NCI-H2227 (cell line): ENCODE results near the gene OTOGL.

Experiments
- DNase-seq: peaks from one replicate; lab custom pipeline; 2025; ENCODE audit not compliant: unreplicated experiment; lab: John Stamatoyannopoulos, UW

The OTOGL gene

GRCh38 chr12:80325167-80325959 lies 226.0 kb downstream of the OTOGL start:
- DNase-seq = no peak

DNA sequence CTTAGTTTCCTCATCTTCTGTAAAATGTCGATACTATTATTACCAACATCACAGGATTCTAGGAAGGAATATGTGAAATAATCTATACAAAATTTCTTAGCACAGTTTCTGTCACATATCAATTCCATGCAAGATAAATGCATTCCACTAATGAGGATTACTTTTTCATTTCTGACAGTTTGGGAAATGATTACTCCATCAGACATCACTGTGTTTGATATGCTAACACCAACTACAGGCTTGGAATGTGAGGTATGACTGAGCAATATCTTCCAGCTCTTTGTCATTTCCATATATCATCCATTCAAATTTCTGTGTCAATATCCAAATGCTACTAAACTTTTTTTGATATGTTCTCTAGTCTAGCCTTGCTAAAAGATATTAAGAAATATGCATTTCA lies 233.5 kb downstream of the OTOGL start:
- DNase-seq = no peak

DNA sequence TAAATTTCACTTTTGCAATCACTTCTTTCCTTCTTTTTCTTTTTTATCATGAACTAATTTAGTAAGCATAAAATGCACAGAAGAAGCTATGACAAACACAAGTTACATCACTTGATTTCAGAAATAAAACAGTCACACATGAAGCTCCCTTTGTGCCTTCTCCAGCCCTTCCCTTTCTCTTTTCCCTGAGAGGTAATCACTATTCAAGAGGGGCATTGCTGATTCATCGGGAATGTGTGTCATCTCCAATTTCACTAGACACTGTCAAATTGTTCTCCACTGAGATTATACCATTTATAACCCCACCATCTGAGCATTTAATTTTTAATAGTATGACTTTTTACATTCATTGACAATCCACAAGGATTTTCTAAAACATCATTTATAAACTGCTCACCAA lies 253.1 kb downstream of the OTOGL start:
- no peak for DNase-seq

- DNase-seq = no peak
Measured at GRCh38 chr12:80353254-80353653, 253.9 kb downstream of the OTOGL start.

GRCh38 chr12:80356097-80356496 lies 256.8 kb downstream of the OTOGL start:
- no peak for DNase-seq

DNA sequence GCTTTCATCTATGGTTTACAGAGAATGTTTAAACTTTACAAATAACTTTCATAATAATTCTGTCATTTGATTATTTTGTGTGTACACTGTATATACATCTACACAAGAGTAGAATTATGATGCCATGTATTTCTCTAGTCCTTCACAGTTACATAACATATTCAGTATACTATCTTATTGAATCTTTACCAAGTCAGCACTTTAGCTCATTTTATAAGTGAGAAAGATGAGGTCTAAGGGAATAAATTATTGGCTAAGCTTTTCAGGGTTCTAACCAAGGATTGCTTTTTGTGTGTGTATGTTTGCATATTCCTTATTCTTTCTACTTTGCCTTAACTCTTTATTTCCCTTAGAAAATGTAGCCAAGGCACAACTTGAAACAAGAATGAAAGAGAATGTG lies 260.4 kb downstream of the OTOGL start:
- DNase-seq = no peak

- no peak for DNase-seq
Measured at GRCh38 chr12:80364056-80364455, 264.7 kb downstream of the OTOGL start.

GRCh38 chr12:80373666-80374065 lies 274.3 kb downstream of the OTOGL start:
- no peak for DNase-seq

DNA sequence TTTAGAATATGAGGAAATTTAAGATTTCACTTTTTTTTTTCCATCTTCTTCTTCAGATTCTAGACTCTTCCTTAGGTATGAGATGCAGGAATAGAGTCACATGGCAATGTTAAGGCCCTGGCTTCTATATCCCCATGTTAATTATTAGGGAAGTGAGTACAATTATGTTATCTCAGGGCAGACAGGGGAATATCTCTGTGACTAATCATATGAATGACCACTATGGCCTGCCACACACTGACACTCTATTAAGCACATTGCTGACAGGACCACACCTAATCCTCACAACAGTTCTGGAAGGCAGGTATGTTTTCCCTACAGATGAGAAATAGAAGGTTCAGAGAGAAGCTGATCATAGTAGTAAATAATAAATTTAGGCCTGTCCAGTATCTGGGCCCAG lies 275.3 kb downstream of the OTOGL start:
- DNase-seq = no peak

GRCh38 chr12:80377140-80377794 lies 277.9 kb downstream of the OTOGL start:
- no peak for DNase-seq

- no peak for DNase-seq
Measured at GRCh38 chr12:80381121-80381520, 281.8 kb downstream of the OTOGL start.

DNA sequence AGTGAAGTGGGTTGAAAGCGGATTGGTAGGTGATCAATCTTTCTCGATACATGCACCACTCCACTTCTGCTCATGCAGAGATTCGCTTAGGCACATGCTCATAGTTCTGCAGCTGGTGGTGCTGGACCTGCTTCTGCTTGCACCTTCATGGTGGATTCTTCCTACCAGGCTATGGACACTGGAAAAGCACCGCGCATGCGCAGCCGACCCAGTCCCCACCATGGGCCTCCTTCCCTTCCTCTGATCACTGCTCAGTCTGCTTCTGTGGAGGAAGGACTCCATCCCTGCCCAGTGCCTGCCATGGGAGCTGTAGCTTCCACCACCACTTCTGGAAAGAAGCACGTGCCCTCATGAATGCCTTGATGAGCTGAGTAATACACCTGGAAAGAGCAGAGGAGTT lies 282.9 kb downstream of the OTOGL start:
- DNase-seq = no peak

- DNase-seq = peak; percentile 58
Measured at GRCh38 chr12:80400571-80400991, 301.2 kb downstream of the OTOGL start.

- DNase-seq = peak; percentile 29
Measured at GRCh38 chr12:80401191-80401590, 301.9 kb downstream of the OTOGL start.

GRCh38 chr12:80404629-80405028 lies 305.3 kb downstream of the OTOGL start:
- no peak for DNase-seq

DNA sequence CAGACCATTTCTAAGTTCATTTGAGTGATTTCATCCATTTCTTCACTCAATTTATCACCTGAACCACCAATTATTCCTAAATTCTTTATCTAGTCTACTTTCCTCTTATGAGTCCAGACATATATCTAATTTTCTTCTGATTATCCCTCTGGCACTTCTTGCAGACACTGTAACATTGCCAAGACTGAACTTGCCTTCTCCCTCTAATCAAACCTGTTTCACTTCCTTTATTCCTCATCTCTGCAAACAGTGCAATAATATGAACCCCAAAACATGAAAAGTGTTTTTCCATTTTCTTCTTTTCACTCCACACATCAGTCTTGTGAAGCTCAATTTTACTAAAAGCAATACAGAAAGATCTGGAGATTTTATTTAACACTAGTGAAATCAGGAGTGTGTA lies 306.9 kb downstream of the OTOGL start:
- DNase-seq = no peak

GRCh38 chr12:80411787-80412186 lies 312.4 kb downstream of the OTOGL start:
- DNase-seq = no peak

- peak; percentile 68 for DNase-seq
Measured at GRCh38 chr12:80412343-80412953, 313.1 kb downstream of the OTOGL start.

- no peak for DNase-seq
Measured at GRCh38 chr12:80413462-80413861, 314.1 kb downstream of the OTOGL start.

DNA sequence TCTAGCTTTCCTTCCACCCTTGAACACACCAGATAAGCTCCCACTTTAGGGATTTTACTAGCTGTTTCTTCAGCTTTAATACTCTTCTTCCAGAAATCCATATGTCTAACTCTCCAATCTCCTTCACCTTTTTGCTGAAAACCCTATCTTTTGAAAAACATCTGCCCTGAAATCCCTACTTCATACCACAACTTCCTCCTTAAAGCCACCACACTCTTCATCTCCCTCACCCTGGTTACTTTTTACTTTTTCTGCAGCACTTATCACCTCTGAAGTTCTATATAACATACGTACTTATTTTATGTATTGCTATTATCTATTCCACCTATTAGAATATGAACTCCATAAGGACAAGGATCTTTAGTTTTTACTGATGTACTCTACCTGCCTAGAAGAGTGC lies 316.1 kb downstream of the OTOGL start:
- DNase-seq = no peak

GRCh38 chr12:80419644-80420043 lies 320.3 kb downstream of the OTOGL start:
- DNase-seq = no peak

- DNase-seq = no peak
Measured at GRCh38 chr12:80420075-80420474, 320.7 kb downstream of the OTOGL start.
